Muscle of leg (tissue), 11 donors: ENCODE data around the gene OXSM. TPM values are rescaled to one million over a fixed set of nuclear protein-coding genes. Genes with fewer than 3 reads are reported as not detected.

Experiments used
- DNase-seq: peaks from one replicate; pipeline ENCODE4 v3.0.0; 2013
- H3K27ac ChIP-seq: one replicate; pipeline ENCODE4 v1.5.1; 2013; ENCODE audit warnings: mild to moderate bottlenecking, low read length, control low read depth
- H3K27me3 ChIP-seq: one replicate; pipeline ENCODE4 v1.6.1; 2013; ENCODE audit warnings: low read length; ENCODE audit not compliant: control insufficient read depth, insufficient read depth
- H3K36me3 ChIP-seq: one replicate; pipeline ENCODE4 v1.6.1; 2013; ENCODE audit warnings: low read length; ENCODE audit not compliant: control insufficient read depth, insufficient read depth
- H3K4me1 ChIP-seq: one replicate; pipeline ENCODE4 v1.6.1; 2013; ENCODE audit warnings: low read length; ENCODE audit not compliant: control insufficient read depth, insufficient read depth
- H3K4me3 ChIP-seq: one replicate; pipeline ENCODE4 v1.5.1; 2013; ENCODE audit warnings: low read length, control low read depth
- H3K9me3 ChIP-seq: replicated peaks from 2 replicates; pipeline ENCODE4 v1.6.1; 2013; ENCODE audit warnings: low read depth, low read length; ENCODE audit not compliant: control insufficient read depth
- WGBS: methylation state at CpG from one replicate; pipeline ENCODE4 v1.1.5; 2013; ENCODE audit warnings: missing lambda C conversion rate; ENCODE audit not compliant: insufficient coverage; 5-methylcytosine and 5-hydroxymethylcytosine counted together
- polyA plus RNA-seq, 8 donors: library from polyadenylated mRNA; unstranded; fragments of 120-200 nt; gene quantifications; one replicate each; pipeline versions ENCODE4 v1.2.1 to v1.2.3, GENCODE V29; 2013; ENCODE audit warnings: inconsistent platforms in 1 of 8, low replicate concordance in 1 of 8; ENCODE audit not compliant: insufficient read length in 8 of 8, insufficient read depth in 1 of 8
- total RNA-seq: library from RNA; stranded (reverse); fragments of 120-200 nt; gene quantifications from one replicate; pipeline ENCODE4 v1.2.4, GENCODE V29; 2013

The OXSM gene
- total and polyA plus RNA-seq, 9 donors = 9.8 to 14.0 (median 11.0) TPM

GRCh38 chr3:25789209-25789595 lies 688 bp upstream of the OXSM start:
- H3K36me3 ChIP-seq = peaks cover 3% of the 10 kb centered on the region
- no peak overlapping the region for H3K27ac ChIP-seq
- no peak for DNase-seq
- no peaks in the 10 kb centered on the region for H3K27me3 ChIP-seq
- H3K9me3 ChIP-seq = no peaks in the 10 kb centered on the region
- peaks cover 8% of the 10 kb centered on the region for H3K4me1 ChIP-seq
- peak overlapping the region; percentile 67 for H3K4me3 ChIP-seq
- WGBS = no CpG with 5 or more reads among the region's 2 CpGs

- H3K4me3 ChIP-seq = no peak overlapping the region
- DNase-seq = no peak
- no peaks in the 10 kb centered on the region for H3K9me3 ChIP-seq
- H3K4me1 ChIP-seq = no peaks in the 10 kb centered on the region
- H3K27me3 ChIP-seq = no peaks in the 10 kb centered on the region
- no peak overlapping the region for H3K27ac ChIP-seq
- no CpG with 5 or more reads among the region's 3 CpGs for whole genome bisulfite sequencing
- H3K36me3 ChIP-seq = no peaks in the 10 kb centered on the region
Observed at GRCh38 chr3:25801786-25802185, 11.9 kb downstream of the OXSM start.

- Histone ChIP-seq H3K4me3 (no peak overlapping the region), H3K9me3 (no peaks in the 10 kb centered on the region), H3K4me1 (no peaks in the 10 kb centered on the region), H3K36me3 (no peaks in the 10 kb centered on the region), H3K27ac (no peak overlapping the region), H3K27me3 (no peaks in the 10 kb centered on the region)
- DNase-seq = no peak
- no CpG with 5 or more reads among the region's 2 CpGs for WGBS
Observed at GRCh38 chr3:25803833-25804232, 13.9 kb downstream of the OXSM start.

- no CpG with 5 or more reads among the region's 1 CpG for WGBS
Observed at GRCh38 chr3:25804676-25805075, 14.8 kb downstream of the OXSM start.

GRCh38 chr3:25812644-25813043 lies 22.8 kb downstream of the OXSM start:
- WGBS = 100% methylated on average over 1 of the region's 4 CpGs
- no peak overlapping the region for H3K4me3 ChIP-seq

More at GRCh38 chr3:25804676-25805075, 14.8 kb downstream of the OXSM start:
- no peak overlapping the region for H3K27ac ChIP-seq
- no peak for DNase-seq
- H3K4me3 ChIP-seq = no peak overlapping the region
- no peaks in the 10 kb centered on the region for H3K9me3 ChIP-seq
- H3K27me3 ChIP-seq = no peaks in the 10 kb centered on the region
- no peaks in the 10 kb centered on the region for H3K4me1 ChIP-seq
- no peaks in the 10 kb centered on the region for H3K36me3 ChIP-seq

GRCh38 chr3:25817107-25817506 lies 27.2 kb downstream of the OXSM start:
- Histone ChIP-seq H3K4me1 (no peaks in the 10 kb centered on the region), H3K4me3 (no peak overlapping the region), H3K27ac (no peak overlapping the region), H3K9me3 (no peaks in the 10 kb centered on the region), H3K27me3 (no peaks in the 10 kb centered on the region), H3K36me3 (no peaks in the 10 kb centered on the region)
- no CpG with 5 or more reads among the region's 1 CpG for WGBS
- DNase-seq = no peak

More at GRCh38 chr3:25812644-25813043, 22.8 kb downstream of the OXSM start:
- H3K9me3 ChIP-seq = no peaks in the 10 kb centered on the region
- H3K27me3 ChIP-seq = no peaks in the 10 kb centered on the region
- no peak overlapping the region for H3K27ac ChIP-seq
- no peak for DNase-seq
- H3K36me3 ChIP-seq = no peaks in the 10 kb centered on the region
- no peaks in the 10 kb centered on the region for H3K4me1 ChIP-seq

GRCh38 chr3:25817638-25818037 lies 27.7 kb downstream of the OXSM start:
- H3K27ac ChIP-seq = no peak overlapping the region
- H3K4me3 ChIP-seq = no peak overlapping the region
- no peaks in the 10 kb centered on the region for H3K4me1 ChIP-seq
- H3K36me3 ChIP-seq = no peaks in the 10 kb centered on the region
- no peak for DNase-seq
- no peaks in the 10 kb centered on the region for H3K9me3 ChIP-seq
- no CpG with 5 or more reads among the region's 1 CpG for WGBS
- no peaks in the 10 kb centered on the region for H3K27me3 ChIP-seq

- H3K27ac ChIP-seq = no peak overlapping the region
- no peaks in the 10 kb centered on the region for H3K9me3 ChIP-seq
- no peaks in the 10 kb centered on the region for H3K4me1 ChIP-seq
- no peak overlapping the region for H3K4me3 ChIP-seq
- H3K36me3 ChIP-seq = no peaks in the 10 kb centered on the region
- H3K27me3 ChIP-seq = no peaks in the 10 kb centered on the region
- DNase-seq = no peak
- WGBS = 63% methylated on average over 1 of the region's 4 CpGs
Observed at GRCh38 chr3:25818335-25818734, 28.4 kb downstream of the OXSM start.

- H3K4me3 ChIP-seq = no peak overlapping the region
- H3K27me3 ChIP-seq = no peaks in the 10 kb centered on the region
- no peaks in the 10 kb centered on the region for H3K4me1 ChIP-seq
- H3K36me3 ChIP-seq = no peaks in the 10 kb centered on the region
- no peaks in the 10 kb centered on the region for H3K9me3 ChIP-seq
- no peak overlapping the region for H3K27ac ChIP-seq
- DNase-seq = peak; percentile 50
Observed at GRCh38 chr3:25820366-25820765, 30.5 kb downstream of the OXSM start.

GRCh38 chr3:25820816-25821486 lies 31.1 kb downstream of the OXSM start:
- Histone ChIP-seq H3K36me3 (no peaks in the 10 kb centered on the region), H3K27ac (no peak overlapping the region), H3K4me3 (no peak overlapping the region), H3K9me3 (no peaks in the 10 kb centered on the region), H3K4me1 (no peaks in the 10 kb centered on the region), H3K27me3 (no peaks in the 10 kb centered on the region)
- WGBS = no CpG with 5 or more reads among the region's 4 CpGs
- DNase-seq = no peak
